Activated CD8-positive, alpha-beta memory T cell treated with anti-CD3 and anti-CD28 coated beads, Interleukin-2, amount 50 U/mL, for 1 hour (primary cell): Measurements from ENCODE around the gene RARB.

Experiments used
- DNase-seq: peaks from one replicate; pipeline ENCODE4 v3.0.0-alpha.2; 2020; ENCODE audit errors: extremely low read depth

The RARB gene

GRCh38 chr3:25448750-25449692 is 21.0 kb downstream of the RARB start:
- DNase-seq, result no peak

GRCh38 chr3:25449857-25450256 is 21.8 kb downstream of the RARB start:
- DNase-seq, result no peak

GRCh38 chr3:25452192-25452591 is 24.1 kb downstream of the RARB start:
- no peak for DNase-seq

GRCh38 chr3:25452740-25453139 is 24.7 kb downstream of the RARB start:
- no peak for DNase-seq

GRCh38 chr3:25453619-25454004 is 25.5 kb downstream of the RARB start:
- no peak for DNase-seq

- DNase-seq, result no peak
These were observed 26.2 kb downstream of the RARB start for GRCh38 chr3:25454005-25454927.

GRCh38 chr3:25455441-25456132 is 27.5 kb downstream of the RARB start:
- DNase-seq, result no peak

GRCh38 chr3:25456723-25457670 is 28.9 kb downstream of the RARB start:
- DNase-seq, result no peak

GRCh38 chr3:25457671-25458419 is 29.8 kb downstream of the RARB start:
- DNase-seq, result no peak

- DNase-seq, result no peak
These were observed 30.4 kb downstream of the RARB start for GRCh38 chr3:25458420-25458814.

- DNase-seq, result no peak
These were observed 32.7 kb downstream of the RARB start for GRCh38 chr3:25460751-25461150.

- no peak for DNase-seq
These were observed 33.9 kb downstream of the RARB start for GRCh38 chr3:25461946-25462345.

- DNase-seq, result no peak
These were observed 34.4 kb downstream of the RARB start for GRCh38 chr3:25462495-25462894.

- no peak for DNase-seq
These were observed 35.9 kb downstream of the RARB start for GRCh38 chr3:25463836-25464418.

GRCh38 chr3:25465266-25465860 is 37.3 kb downstream of the RARB start:
- DNase-seq, result no peak

GRCh38 chr3:25468866-25469319 is 40.8 kb downstream of the RARB start:
- no peak for DNase-seq

GRCh38 chr3:25469558-25469957 is 41.5 kb downstream of the RARB start:
- DNase-seq, result no peak

GRCh38 chr3:25471081-25471768 is 43.2 kb downstream of the RARB start:
- no peak for DNase-seq

GRCh38 chr3:25472153-25472552 is 44.1 kb downstream of the RARB start:
- DNase-seq, result no peak
